Hematopoietic multipotent progenitor cell treated with erythropoietin and hydrocortisone succinate and interleukin-3 and kit ligand, for 8 days (in vitro differentiated cells): ENCODE measurements around the gene LIPT2.

Experiments
- DNase-seq: peaks from one replicate; pipeline ENCODE4 v3.0.0-alpha.2; 2015

Gene LIPT2

DNA sequence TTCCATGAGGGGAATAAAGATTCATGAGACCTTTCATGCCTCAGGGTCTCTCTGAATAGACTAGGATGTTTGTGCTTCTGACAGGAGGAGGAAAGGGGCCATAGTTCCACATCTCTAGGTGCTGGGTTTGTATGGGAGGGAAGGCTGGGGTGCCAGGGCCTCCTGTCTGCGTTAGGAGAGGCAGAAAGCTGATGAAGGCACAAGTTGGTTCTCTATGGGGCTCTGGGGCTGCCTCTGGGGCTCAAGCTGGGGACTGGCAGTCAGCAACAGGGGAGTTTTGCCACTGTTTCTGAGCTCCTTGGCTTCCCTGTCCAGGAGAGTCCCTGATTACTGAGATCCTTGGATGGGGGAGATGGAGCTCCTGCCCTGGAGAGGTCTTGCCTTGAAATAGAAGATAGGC lies 30.3 kb downstream of the LIPT2 start:
- no peak for DNase-seq

DNA sequence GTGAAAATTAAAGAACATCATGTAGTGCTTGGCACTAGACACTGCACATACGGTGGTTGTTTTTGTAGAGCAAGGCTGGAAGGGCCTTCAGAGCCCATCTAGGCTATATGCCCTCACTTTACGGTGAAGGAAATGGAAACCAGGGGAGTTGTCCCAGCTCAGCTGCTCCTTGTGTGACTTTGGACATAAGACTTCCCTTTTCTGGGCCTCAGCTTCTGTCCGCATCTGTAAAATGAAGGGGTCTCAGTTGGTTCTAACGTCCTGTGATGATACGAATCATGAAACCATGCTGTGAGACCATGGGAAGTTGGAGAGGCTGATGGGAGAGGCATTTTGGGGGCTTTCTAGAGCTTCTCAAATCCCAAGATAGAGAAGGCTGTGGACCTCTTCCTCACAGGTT lies 30.9 kb downstream of the LIPT2 start:
- no peak for DNase-seq

DNA sequence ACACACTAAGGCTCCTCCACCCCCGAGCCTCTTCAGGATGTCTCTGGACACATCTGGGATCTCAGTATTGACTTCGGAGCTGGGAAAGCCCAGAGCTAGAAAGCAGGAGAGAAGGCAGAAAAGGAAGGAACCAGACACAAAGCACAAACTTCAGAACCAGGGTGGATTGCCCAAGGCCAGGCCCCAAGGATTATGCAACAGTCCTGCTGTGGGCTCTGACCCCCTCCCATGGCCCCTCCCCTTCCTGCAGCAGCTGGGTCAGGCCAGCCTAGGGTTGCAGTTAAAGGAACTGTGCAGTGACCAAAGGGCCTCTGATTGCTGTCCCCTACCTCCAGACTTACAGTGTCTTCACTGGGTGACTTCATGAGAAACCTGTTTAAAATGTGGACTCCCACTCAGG lies 31.5 kb downstream of the LIPT2 start:
- no peak for DNase-seq

DNA sequence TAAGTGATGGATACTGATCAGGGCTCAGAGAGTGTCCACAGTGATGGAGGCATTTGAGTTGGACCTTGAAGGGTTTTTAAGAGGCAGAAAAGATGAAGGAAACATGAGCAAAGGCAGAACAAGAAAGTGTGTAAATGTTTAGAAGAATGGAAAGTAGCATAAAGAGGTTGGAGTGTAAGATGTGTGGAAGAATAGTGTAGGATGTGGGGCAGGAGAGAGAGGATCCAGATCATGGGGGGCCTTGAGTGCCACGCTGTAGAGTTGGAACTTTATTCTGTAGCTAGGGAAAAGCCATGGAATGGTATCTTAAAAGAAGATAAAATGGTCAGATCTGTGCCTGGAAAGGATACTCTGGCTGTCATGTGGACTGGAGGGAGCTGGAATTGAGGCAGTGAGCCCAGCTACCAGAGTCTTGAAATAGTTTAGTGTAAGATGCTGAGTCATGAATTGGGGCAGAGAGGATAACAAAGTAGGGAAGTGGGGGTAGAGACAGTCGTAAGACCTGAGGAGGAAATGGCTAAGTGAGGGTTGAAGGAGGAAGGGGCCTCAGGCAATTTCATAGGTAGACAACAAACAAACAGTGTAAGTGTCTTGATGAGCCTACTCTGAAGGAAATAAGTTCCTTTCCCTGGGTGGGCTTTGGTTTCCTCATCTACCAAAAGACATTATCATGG lies 32.9 kb downstream of the LIPT2 start:
- DNase-seq = peak; percentile 79

DNA sequence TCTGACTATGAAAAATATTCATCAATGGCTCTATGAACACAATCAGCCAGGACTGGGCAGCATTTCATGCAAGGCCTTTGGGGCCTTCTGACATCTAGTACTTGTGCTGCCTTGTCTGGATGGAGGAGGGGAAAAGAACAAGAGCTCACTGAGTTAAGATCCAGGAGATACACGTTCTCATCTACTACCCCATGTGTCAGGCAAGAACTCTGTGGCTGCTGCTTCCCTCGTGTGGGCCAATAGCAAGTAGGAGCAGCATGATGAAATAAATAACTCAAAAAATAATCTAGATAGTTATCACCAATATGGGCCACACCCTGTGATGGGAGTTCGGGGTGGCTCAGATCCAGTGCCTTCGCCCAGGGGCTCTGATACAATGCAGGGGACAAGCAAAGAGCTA lies 33.5 kb downstream of the LIPT2 start:
- peak; percentile 72 for DNase-seq

DNA sequence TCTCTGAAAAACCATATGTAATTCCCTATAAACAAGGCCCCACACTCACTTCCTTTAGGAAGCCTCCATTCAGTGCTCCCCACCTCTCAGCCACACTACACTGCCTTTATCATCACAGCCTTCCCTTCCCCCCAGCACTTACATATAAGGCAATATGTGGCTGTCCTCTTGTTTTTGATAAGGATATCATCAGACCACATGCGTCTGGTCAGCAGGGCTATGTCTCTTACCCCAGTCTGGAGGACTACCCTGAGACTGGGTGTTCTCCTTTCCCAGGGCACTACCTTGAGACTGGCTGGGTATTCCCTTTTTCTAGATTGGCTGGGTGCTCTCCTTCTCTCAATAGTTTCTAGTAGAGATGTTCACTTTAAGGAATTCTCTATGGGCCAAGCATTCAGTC lies 33.9 kb downstream of the LIPT2 start:
- peak; percentile 94 for DNase-seq

DNA sequence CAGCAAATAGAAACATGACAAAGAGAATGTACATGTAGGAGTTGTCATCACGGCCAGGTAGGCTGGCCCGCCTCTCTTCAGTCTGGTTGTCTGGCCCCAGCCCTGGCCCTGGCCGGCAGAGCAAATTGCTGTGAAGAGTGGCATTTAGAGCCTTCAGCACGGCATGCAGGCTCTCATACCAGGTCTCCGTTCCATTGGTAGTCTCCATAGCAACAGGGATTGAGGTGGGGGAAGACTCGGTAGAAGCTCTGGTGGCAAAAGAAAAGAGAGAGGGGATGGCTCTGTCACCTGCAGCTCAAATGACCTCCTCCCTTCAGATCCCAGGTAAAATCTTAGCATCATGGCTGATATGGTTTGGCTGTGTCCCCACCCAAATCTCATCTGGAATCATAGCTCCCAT lies 36.2 kb downstream of the LIPT2 start:
- no peak for DNase-seq

DNA sequence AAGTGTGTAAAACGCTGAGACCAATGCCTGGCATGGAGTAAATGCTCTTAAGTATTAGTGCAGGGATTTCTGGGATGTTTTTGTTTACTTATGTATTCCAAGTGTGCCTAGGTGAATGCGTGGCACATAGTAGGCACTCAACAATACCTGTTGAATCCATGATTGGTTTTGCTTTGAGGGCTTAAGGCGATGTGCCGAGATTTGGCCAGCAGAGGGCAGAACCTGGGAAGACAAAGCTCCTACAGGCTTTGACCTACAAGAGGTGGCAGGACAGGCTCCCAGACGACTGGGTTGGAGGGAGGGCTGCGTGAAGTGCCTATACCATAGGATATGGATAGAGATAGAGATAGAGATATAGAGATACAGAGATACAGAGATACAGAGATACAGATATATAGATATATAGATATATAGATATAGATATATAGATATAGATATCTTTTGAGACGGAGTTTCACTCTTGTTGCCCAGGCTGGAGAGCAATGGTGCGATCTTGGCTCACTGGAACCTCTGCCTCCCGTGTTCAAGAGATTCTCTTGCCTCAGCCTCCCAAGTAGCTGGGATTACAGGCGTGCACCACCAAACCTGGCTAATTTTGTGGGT lies 40.0 kb downstream of the LIPT2 start:
- DNase-seq = peak; percentile 80

DNA sequence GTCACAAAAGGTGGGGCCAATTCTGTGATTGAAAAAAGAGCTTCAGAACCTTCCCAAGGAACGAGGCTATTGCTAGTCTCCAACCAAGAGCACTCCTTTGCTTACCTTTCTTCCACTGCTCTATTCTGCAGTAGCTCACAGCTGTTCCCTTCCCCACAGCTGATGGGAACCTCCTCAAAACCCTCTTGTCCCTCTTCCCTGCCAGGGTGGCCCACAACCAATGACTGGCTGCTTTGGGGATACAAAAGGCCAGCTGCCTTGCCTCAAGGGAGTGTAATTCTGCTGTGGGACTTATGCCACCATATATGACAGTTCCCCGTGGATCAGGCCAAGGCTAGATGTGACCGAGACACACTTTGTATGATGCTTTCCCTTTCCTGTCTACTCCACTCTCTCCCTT lies 41.2 kb downstream of the LIPT2 start:
- no peak for DNase-seq

DNA sequence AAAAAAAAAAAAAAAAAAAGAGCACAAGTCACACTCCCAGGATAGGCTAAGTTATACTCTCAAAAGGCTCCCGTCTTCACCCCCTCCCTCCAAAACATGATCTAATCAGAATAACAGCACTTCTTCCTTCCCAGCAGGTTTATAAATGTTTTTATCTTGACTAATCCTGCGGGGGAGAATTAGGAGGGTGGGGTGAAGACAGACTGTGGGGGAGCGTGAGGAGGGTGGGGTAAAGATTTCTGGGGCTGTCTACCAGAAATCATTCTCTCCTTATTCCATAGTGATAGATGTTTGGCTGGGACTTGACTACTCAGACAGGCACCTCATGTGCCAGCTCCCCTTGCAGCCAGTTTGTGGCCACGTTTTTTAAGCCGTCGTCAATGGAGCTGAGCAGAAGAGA lies 43.2 kb downstream of the LIPT2 start:
- no peak for DNase-seq

DNA sequence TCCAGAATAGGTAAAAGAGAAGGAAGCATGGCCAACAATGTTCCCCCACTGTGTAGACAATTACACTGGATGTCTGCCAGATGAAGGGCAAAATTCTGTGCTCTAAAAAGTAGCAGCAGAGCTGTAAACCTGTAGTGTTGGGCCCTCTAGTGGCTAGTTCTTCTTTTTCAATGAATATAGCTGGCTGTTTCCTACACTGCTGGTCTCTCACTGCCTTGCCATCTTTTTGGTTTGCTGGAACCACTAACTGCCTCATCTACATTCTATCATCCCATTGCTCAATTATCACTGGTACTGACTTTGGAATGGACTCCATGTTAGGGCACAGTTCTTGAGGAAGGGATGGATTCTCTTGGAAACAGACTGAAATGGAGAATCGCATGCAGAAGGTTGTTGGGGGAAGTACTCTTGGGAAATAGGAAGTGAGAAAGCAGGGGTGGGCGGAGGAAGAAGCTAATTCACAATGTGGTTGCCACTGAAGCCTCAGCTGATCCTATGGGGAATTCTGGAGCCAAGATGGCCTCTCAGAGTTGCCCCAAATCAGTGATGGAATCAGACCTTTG lies 44.1 kb downstream of the LIPT2 start:
- peak; percentile 89 for DNase-seq

DNA sequence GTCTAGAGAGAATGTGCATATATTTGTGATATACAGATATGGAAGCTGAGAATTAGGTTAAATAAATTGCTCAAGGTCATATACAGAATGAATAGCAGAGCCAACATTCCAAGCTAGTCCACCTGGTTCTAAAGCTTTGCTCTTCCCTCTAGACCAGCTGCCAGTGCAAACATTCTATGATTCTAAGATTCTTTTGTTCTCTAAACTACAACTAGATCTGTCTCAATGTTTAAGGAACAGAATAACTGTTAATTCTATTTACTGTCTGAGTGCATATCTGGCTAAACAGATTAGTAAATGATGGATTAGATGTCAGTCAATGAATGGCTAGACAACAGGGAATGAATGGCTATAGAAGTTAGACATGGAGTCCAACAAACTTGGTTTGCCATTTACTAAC lies 45.8 kb downstream of the LIPT2 start:
- DNase-seq = no peak

DNA sequence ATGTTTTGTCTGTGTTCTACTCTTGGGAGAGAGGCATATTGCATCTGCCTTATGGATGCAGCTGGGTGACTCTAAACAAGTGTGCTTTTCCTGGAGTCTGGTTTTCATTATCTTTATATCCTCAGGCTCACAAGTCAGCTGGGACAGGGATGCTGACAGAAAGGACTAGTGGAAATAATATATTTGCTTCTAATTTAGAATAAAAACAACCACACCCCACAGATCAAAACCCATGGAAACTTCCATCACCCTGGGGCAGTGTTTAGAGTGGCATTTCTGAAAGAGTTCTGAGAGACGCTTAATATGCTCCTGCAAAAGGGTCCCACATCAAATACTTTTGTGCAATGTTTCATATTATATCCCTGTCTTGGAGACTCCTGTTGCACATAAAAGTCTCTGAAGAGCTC lies 47.0 kb downstream of the LIPT2 start:
- DNase-seq = no peak

DNA sequence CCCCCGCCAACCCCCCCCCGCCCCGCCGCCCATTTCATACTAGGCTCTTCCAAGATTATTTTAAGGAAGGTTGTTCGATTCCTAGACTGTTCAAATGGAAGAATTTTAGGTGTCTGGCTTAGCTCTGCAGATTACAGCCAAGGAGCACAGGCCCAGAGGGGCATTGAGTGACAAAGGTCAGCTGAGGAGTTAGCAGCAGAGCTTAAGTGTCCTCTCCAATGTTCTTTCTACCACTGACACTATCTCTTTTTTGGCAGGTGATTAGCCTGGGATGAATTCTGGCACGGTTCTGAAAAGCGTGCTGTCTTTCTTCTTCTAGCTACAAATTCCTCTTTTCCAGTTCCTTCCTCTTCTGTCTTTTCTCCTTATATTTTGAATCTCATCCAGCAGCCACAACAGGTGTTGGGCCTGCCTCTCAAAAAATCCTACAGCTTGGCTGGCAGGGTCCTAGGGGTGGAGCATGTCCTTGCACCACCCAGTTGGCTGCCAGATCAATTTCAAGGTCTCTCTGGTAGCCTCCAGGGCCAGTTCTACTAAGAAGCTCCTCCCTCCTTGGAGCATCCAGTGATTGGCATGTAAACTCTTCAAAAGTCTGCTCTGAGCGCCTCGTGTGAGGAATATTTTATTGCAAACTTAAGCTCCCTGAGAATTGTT lies 49.2 kb downstream of the LIPT2 start:
- no peak for DNase-seq

DNA sequence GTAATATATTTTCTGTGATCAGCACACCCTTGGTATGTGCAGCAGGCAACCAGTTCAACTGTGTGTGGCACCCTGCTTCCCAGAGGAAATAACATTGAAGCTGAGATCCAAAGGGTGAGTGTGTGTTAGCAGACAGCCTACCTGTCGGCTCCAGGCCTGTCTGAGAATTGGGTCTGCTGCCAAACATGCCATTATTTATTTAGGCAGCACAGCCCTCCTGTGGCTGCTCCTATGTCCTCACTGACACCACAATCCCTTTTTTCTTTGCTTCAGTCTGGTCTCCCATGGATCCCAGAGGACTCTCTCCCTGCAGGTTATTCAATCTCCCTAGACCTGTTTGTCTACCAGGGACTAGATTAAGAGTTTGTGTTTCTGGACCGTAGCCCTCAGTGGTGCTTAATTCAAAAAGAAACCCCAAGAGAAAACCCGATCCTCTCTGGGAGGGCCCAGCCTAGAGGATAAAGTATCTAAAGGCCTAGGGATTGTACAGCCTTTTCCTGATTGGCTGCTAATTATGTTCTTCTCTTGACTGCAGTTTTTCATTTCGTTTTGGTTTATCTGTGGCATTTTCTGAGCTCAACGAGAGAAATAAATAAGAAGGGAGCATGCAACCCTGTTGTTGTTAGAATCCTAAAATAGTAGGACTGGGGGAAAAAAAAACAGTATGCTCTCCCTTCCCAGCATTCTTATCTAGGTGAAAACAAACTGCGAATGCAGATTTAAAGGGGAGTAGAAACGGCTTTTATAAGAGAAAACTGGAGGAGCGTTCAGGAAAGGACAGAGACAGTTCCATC lies 50.3 kb downstream of the LIPT2 start:
- DNase-seq = no peak

DNA sequence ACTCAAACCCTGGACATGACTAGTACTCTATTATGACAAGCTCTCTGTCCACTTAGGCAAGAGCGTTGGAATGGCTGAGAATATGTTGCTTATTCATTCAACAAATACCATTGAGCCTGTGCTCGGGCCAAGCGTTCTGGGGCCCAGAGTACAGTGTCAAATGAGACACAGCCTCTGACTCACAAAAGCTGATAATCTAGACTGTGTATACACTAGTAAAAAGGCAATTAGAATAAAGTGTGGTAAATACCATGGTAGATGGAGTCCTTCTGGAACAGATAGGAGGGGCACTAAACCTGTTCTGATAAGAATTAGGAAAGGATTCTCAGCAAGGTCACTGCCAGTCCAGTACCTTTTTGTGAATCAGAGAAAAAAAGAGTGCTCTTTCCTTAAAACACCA lies 50.9 kb downstream of the LIPT2 start:
- DNase-seq = no peak
